HG03575 (cell line): ENCODE measurements around the gene POLR2F.

Source experiments
- ATAC-seq: cut with Tn5 transposase; IDR thresholded peaks from one replicate; pipeline ENCODE4 v1.9.1; 2021; ENCODE audit not compliant: unreplicated experiment, insufficient number of reproducible peaks, low FRiP score; ENCODE audit errors: extremely low read depth

Gene POLR2F

GRCh38 chr22:37953437-37954179, at the start of gene POLR2F, which contains the start of gene C22orf23:
TSS of gene POLR2F (plus strand) at chr22:37953699. CDS start at chr22:37953788, 89 bp downstream.
TSS of gene C22orf23 (minus strand) at chr22:37953601. CDS start at chr22:37953149, 452 bp downstream.
- peak; percentile 52 for ATAC-seq

- ATAC-seq, result no peak
Measured at GRCh38 chr22:37904572-37905533, 48.6 kb upstream of the POLR2F start.

- ATAC-seq, result no peak
Measured at GRCh38 chr22:37905534-37906363, 47.8 kb upstream of the POLR2F start, which contains the start of gene MICALL1. TSS of gene MICALL1 (plus strand) at chr22:37906297. CDS start at chr22:37906423, 126 bp downstream.

GRCh38 chr22:37906364-37907008, 47.0 kb upstream of the POLR2F start:
- no peak for ATAC-seq

GRCh38 chr22:37907036-37907954, 46.2 kb upstream of the POLR2F start:
- ATAC-seq, result no peak

GRCh38 chr22:37909766-37910165, 43.7 kb upstream of the POLR2F start:
- no peak for ATAC-seq

- no peak for ATAC-seq
Measured at GRCh38 chr22:37910890-37911672, 42.4 kb upstream of the POLR2F start.

GRCh38 chr22:37911697-37912096, 41.8 kb upstream of the POLR2F start:
- no peak for ATAC-seq

- no peak for ATAC-seq
Measured at GRCh38 chr22:37912171-37912570, 41.3 kb upstream of the POLR2F start.

GRCh38 chr22:37913233-37913721, 40.2 kb upstream of the POLR2F start:
- ATAC-seq, result no peak

- ATAC-seq, result no peak
Measured at GRCh38 chr22:37916311-37916710, 37.2 kb upstream of the POLR2F start.

GRCh38 chr22:37917874-37918548, 35.5 kb upstream of the POLR2F start:
- ATAC-seq, result no peak

GRCh38 chr22:37918580-37919270, 34.8 kb upstream of the POLR2F start:
- no peak for ATAC-seq

GRCh38 chr22:37920126-37920525, 33.4 kb upstream of the POLR2F start:
- ATAC-seq, result no peak

- no peak for ATAC-seq
Measured at GRCh38 chr22:37922191-37922590, 31.3 kb upstream of the POLR2F start.

GRCh38 chr22:37923927-37924326, 29.6 kb upstream of the POLR2F start:
- no peak for ATAC-seq
